Cardiac fibroblast (primary cell): ENCODE measurements around the gene CTSK.
"Not testable (repeated sequence)": the region's sequence is repeated elsewhere in the genome, so short reads cannot be mapped to it uniquely, and the experiment has no call there.

Experiments used
- DNase-seq, 2 donors: peaks; one replicate each; pipeline versions ENCODE4 v3.0.0 to v3.0.0-alpha.2; 2010; ENCODE audit warnings: low read depth in 2 of 2
- H3K4me3 ChIP-seq, 2 donors: replicated peaks in 1 of 2; 1 replicate in 1 of 2; 2 replicates in 1 of 2; pipeline ENCODE4 v1.5.1; 2011; ENCODE audit warnings: low read depth in 2 of 2, low read length in 2 of 2, mild to moderate bottlenecking in 2 of 2, moderate library complexity in 1 of 2
- TF ChIP-seq, protein P1 (sequence below): IDR thresholded peaks from one replicate; pipeline ENCODE4 v1.5.1; 2011; ENCODE audit warnings: low read depth, mild to moderate bottlenecking, low read length, inconsistent platforms

Gene CTSK

DNA sequence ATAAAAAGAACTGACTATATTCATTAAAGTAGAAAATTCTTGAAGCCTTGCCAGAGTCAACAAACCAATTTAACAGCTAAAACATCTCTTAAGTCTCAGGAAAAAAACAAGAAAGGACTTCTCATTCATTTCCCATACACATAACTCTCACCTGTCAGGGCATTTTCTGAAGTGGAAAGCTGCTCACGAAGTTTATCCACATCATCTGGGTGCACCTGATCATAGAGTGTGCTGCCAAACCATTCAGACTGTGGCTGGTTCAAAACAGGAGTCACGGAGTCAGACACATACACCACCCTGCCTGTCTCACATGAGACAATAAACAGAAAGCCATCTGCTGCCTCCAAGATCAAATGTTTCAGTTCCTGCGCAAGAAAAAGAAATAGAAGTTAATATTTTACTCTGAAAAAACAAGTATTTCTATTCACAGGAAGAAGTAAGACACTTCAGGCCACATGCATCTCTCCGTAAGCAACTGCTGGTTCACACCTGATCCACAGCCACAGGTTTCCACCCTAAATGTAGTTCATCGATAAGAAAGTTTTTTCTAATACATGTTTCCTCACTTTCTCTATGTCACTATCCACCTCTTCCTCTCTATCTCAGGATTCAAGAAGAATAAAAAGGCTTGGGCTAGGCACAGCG lies 28.2 kb upstream of the CTSK start:
- TF ChIP-seq, protein P1, sequence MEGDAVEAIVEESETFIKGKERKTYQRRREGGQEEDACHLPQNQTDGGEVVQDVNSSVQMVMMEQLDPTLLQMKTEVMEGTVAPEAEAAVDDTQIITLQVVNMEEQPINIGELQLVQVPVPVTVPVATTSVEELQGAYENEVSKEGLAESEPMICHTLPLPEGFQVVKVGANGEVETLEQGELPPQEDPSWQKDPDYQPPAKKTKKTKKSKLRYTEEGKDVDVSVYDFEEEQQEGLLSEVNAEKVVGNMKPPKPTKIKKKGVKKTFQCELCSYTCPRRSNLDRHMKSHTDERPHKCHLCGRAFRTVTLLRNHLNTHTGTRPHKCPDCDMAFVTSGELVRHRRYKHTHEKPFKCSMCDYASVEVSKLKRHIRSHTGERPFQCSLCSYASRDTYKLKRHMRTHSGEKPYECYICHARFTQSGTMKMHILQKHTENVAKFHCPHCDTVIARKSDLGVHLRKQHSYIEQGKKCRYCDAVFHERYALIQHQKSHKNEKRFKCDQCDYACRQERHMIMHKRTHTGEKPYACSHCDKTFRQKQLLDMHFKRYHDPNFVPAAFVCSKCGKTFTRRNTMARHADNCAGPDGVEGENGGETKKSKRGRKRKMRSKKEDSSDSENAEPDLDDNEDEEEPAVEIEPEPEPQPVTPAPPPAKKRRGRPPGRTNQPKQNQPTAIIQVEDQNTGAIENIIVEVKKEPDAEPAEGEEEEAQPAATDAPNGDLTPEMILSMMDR, result no peak
- DNase-seq, result peak in 1 of 2 donors; percentile 28
- H3K4me3 ChIP-seq, result no peak overlapping the region

DNA sequence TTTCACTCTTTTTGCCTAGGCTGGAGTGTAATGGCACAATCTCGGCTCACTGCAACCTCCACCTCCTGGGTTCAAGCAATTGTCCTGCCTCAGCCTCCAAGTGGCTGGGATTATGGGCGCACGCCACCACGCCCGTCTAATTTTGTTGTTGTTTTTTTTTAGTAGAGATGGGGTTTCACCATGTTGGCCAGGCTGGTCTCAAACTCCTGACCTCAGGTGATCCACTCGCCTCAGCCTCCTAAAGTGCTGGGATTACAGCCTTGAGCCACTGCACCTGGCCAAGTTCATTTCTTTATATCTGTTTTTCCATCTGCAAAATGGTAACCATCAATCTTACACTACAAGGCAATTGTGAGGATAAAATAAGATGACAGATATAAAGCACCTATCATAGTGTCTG lies 25.9 kb upstream of the CTSK start:
- not testable (repeated sequence) for DNase-seq

DNA sequence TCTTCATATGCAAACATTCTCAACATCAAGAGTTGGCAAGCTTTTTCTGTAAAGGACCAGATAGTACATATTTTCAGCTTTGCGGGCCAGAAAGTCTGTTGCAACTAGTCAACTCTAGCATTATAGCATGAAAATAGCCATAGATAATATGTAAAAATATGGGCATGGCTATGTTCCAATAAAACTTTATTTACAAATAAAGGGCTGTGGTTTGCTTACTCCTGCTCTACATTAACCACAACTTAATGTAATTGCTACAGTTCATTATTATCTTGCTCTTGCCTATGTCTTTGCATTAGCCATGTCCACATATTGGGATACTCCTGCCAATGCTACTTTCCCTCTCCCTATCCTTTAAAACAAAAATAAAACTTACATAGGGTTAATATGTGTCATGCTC lies 24.5 kb upstream of the CTSK start:
- TF ChIP-seq, protein P1, result no peak
- no peak overlapping the region for H3K4me3 ChIP-seq
- no peak for DNase-seq

More for the DNA sequence above, 25.9 kb upstream of the CTSK start:
- H3K4me3 ChIP-seq, result not testable (repeated sequence)

DNA sequence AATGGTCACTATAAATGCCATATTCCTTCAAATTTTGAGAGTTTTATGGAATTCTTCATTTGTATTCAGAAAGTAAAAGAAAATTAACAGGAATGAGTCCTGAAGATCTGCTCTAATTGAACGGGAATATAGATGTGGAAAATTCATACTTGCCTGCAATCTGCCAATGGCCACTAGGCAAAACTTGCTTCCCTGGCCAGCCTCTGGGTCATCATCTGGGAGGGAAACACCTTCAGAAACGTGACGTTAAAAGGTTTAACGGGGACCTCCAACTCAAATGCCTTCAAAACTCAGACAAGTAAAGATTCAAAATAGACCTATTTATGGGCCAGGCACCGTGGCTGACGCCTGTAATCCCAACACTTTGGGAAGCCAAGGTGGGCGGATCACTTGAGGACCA lies 21.7 kb upstream of the CTSK start:
- no peak for DNase-seq
- no peak overlapping the region for H3K4me3 ChIP-seq
- TF ChIP-seq, protein P1, result peak; percentile 48

DNA sequence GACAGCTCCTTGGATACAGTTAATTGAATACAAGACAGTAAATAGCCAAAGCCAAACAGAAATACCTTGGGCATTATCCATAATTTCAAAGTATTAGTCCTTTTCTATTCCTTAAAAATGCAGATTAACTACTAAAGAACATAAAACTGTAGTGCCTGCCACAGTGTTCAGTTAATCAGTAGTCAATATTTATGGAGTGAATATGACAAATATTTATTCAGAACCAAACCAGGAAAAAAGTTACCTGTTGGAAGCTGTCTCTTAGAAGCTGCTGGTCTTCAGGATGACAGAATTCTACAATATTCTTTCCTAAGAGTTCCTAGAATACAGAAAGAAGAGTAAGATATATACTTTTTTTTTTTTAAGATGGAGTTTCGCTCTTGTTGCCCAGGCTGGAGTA lies 18.2 kb upstream of the CTSK start:
- no peak for DNase-seq
- H3K4me3 ChIP-seq, result no peak overlapping the region
- TF ChIP-seq, protein P1, result no peak

DNA sequence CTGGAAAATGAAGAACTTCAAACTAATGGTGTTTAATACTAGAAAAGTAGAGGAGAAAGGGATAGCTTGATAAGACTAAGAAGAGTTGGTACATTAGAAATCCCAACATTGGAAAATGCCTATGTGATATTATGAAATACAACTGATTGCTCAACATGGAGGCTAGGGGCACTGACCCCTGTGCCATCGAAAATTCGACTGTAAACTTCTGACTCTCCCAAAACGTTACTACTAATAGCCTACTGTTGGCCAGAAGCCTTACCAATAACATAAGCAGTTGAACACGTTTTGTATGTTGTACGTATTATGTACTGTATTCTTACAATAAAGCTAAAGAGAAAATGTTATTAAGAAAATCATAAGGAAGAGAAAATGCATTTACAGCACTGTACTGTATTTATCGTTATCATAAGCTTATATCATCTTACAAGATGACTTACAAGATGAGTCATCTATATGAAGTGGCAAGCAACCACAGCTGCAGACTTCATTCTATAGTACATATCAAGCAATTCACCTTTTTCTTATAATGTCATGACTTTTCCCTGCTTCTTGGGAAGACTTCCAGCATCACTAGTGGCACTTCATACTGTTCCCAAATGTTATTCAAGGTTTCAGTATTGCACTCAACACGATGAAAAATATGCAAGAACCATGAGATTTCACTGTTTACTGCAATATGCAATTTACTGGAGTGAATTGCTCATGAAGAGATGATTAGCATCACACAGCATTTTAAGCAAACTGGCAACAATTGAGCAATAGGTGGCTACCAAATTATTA lies 12.9 kb upstream of the CTSK start:
- TF ChIP-seq, protein P1, result no peak
- peak in 1 of 2 donors; percentile 36 for DNase-seq
- H3K4me3 ChIP-seq, result no peak overlapping the region

DNA sequence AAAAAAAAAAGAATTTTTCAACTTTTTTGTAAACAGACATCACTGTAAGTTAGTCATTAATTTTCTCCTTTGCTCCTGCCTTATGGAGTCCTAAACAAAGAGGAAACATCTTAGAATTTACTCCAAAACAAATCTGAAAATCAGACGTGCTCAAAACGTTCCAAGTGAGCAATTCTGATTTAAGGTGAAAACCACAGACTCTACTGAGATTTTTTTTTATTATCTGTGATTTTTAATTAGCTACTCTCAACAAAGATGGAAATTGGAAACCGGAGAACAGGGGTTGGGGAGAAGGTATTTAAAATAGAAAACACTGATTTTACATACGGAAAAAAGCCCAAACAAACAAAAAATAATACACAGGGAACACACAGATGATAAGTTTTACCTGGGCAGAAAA lies 7.8 kb upstream of the CTSK start:
- TF ChIP-seq, protein P1, result no peak
- DNase-seq, result no peak
- H3K4me3 ChIP-seq, result no peak overlapping the region
